ENCODE data around the gene SERPINA5.
A peak's percentile ranks its signal among the peaks of the same experiment; 100 is the strongest.
"Not testable (repeated sequence)": the region's sequence is repeated elsewhere in the genome, so short reads cannot be mapped to it uniquely, and the experiment has no call there.

The SERPINA5 gene

GRCh38 chr14:94575730-94576585 is 5.3 kb upstream of the SERPINA5 start:
- DNase-seq, result no peak

GRCh38 chr14:94577472-94577871 is 3.8 kb upstream of the SERPINA5 start:
- DNase-seq, result not testable (repeated sequence)

- DNase-seq, result no peak
These were observed 2.5 kb upstream of the SERPINA5 start for GRCh38 chr14:94578712-94579111.

- no peak for DNase-seq
These were observed 1.0 kb downstream of the SERPINA5 start for GRCh38 chr14:94582199-94582750.

GRCh38 chr14:94582851-94583250 is 1.6 kb downstream of the SERPINA5 start:
- no peak for DNase-seq

- no peak for DNase-seq
These were observed 2.3 kb downstream of the SERPINA5 start for GRCh38 chr14:94583557-94583956.

- DNase-seq, result no peak
These were observed 3.5 kb downstream of the SERPINA5 start for GRCh38 chr14:94584591-94585280.

GRCh38 chr14:94586635-94587034 is 5.4 kb downstream of the SERPINA5 start:
- DNase-seq, result no peak

- no peak for DNase-seq
These were observed 7.1 kb downstream of the SERPINA5 start for GRCh38 chr14:94588311-94588710.

GRCh38 chr14:94591073-94591472 is 9.8 kb downstream of the SERPINA5 start:
- no peak for DNase-seq

- DNase-seq, result no peak
These were observed 10.6 kb downstream of the SERPINA5 start for GRCh38 chr14:94591871-94592270.

- DNase-seq, result no peak
These were observed 11.2 kb downstream of the SERPINA5 start for GRCh38 chr14:94592457-94592856.

- no peak for DNase-seq
These were observed 12.1 kb downstream of the SERPINA5 start for GRCh38 chr14:94593376-94593748.

- DNase-seq, result no peak
These were observed 12.7 kb downstream of the SERPINA5 start for GRCh38 chr14:94593749-94594431.

- no peak for DNase-seq
These were observed 13.2 kb downstream of the SERPINA5 start for GRCh38 chr14:94594441-94594840.

- DNase-seq, result no peak
These were observed 14.7 kb downstream of the SERPINA5 start for GRCh38 chr14:94595912-94596311.

GRCh38 chr14:94596361-94596760 is 15.1 kb downstream of the SERPINA5 start:
- DNase-seq, result no peak

- no peak for DNase-seq
These were observed 16.6 kb downstream of the SERPINA5 start for GRCh38 chr14:94597788-94598187.

- DNase-seq, result no peak
These were observed 17.2 kb downstream of the SERPINA5 start for GRCh38 chr14:94598506-94598815.

- peak; percentile 34 for DNase-seq
These were observed 17.8 kb downstream of the SERPINA5 start for GRCh38 chr14:94598816-94599655.

- no peak for DNase-seq
These were observed 18.4 kb downstream of the SERPINA5 start for GRCh38 chr14:94599656-94600004.

GRCh38 chr14:94600148-94600545 is 18.9 kb downstream of the SERPINA5 start:
- DNase-seq, result no peak
